Skeletal muscle tissue (tissue), 1 donor: ENCODE results near the gene GRP. TPM values are rescaled to one million over a fixed set of nuclear protein-coding genes. Genes with fewer than 3 reads are reported as not detected.

Experiments
- total RNA-seq: library from RNA; depleted of rRNA; stranded (reverse); fragments of >200 nt; gene quantifications from one replicate; pipeline ENCODE4 v1.2.3, GENCODE V29; 2014

Gene GRP
- total RNA-seq, 1 donor from 2014 or later = not detected

Other genes with a start within 250 kb of the GRP start
- 5.2 TPM for gene SEC11C, start 80.3 kb upstream of the GRP start, total RNA-seq
- not detected for gene RAX, start 53.3 kb downstream of the GRP start, total RNA-seq
- gene CPLX4, start 98.5 kb downstream of the GRP start, total RNA-seq = not detected
- gene LMAN1, start 139.1 kb downstream of the GRP start, total RNA-seq = 68.4 TPM